ENCODE data around the gene CMYA5.
"Not testable (repeated sequence)": the region's sequence is repeated elsewhere in the genome, so short reads cannot be mapped to it uniquely, and the experiment has no call there.

The CMYA5 gene

GRCh38 chr5:79704553-79704952 is 14.9 kb downstream of the CMYA5 start:
- ATAC-seq, result no peak

- no peak for ATAC-seq
These were observed 16.0 kb downstream of the CMYA5 start for GRCh38 chr5:79705632-79706031.

GRCh38 chr5:79706317-79706716 is 16.7 kb downstream of the CMYA5 start:
- not testable (repeated sequence) for ATAC-seq

GRCh38 chr5:79707535-79707934 is 17.9 kb downstream of the CMYA5 start:
- no peak for ATAC-seq

- ATAC-seq, result no peak
These were observed 23.1 kb downstream of the CMYA5 start for GRCh38 chr5:79712741-79713140.

- ATAC-seq, result no peak
These were observed 24.1 kb downstream of the CMYA5 start for GRCh38 chr5:79713727-79714126.

- ATAC-seq, result no peak
These were observed 27.2 kb downstream of the CMYA5 start for GRCh38 chr5:79716839-79717238.

GRCh38 chr5:79720096-79720495 is 30.5 kb downstream of the CMYA5 start:
- no peak for ATAC-seq

- ATAC-seq, result no peak
These were observed 38.1 kb downstream of the CMYA5 start for GRCh38 chr5:79727451-79728355.

GRCh38 chr5:79728396-79728795 is 38.8 kb downstream of the CMYA5 start:
- ATAC-seq, result no peak

- no peak for ATAC-seq
These were observed 40.0 kb downstream of the CMYA5 start for GRCh38 chr5:79729679-79730078.

- no peak for ATAC-seq
These were observed 40.9 kb downstream of the CMYA5 start for GRCh38 chr5:79730564-79730963.

GRCh38 chr5:79731775-79732174 is 42.1 kb downstream of the CMYA5 start:
- ATAC-seq, result no peak

- no peak for ATAC-seq
These were observed 47.2 kb downstream of the CMYA5 start for GRCh38 chr5:79736528-79737514.

- ATAC-seq, result no peak
These were observed 48.7 kb downstream of the CMYA5 start for GRCh38 chr5:79738349-79738748.

GRCh38 chr5:79742549-79743136 is 53.0 kb downstream of the CMYA5 start:
- no peak for ATAC-seq

- ATAC-seq, result no peak
These were observed 54.4 kb downstream of the CMYA5 start for GRCh38 chr5:79743846-79744605.

GRCh38 chr5:79745255-79745654 is 55.6 kb downstream of the CMYA5 start:
- ATAC-seq, result no peak

- ATAC-seq, result no peak
These were observed 57.3 kb downstream of the CMYA5 start for GRCh38 chr5:79746642-79747569.

- no peak for ATAC-seq
These were observed 61.2 kb downstream of the CMYA5 start for GRCh38 chr5:79750611-79751510.

All from activated CD4-positive, CD25-positive, alpha-beta regulatory T cell treated with anti-CD3 and anti-CD28 coated beads, Interleukin-2, amount 50 U/mL, for 24 hours (primary cell).